MM.1S (cell line): ENCODE measurements around the gene CNTD1.

Experiments
- DNase-seq: peaks from one replicate; pipeline ENCODE4 v3.0.0-alpha.2; 2015
- H2AFZ ChIP-seq: fragments of 300-600 bp; sonication (generic); 2 replicates; pipeline ENCODE4 v1.6.0; 2016; ENCODE audit warnings: antibody characterized with exemption, low read length
- H3F3A ChIP-seq: fragments of 300-600 bp; sonication (generic); 2 replicates; pipeline ENCODE4 v1.6.1; 2016; ENCODE audit warnings: mild to moderate bottlenecking, antibody characterized with exemption, low read length, moderate library complexity, mixed read lengths; ENCODE audit not compliant: insufficient read depth
- H3K27ac ChIP-seq: fragments of 300-600 bp; sonication (generic); 2 replicates; pipeline ENCODE4 v1.5.1; 2016; ENCODE audit warnings: mild to moderate bottlenecking, low read length
- H3K27me3 ChIP-seq: fragments of 300-600 bp; sonication (generic); replicated peaks from 2 replicates; pipeline ENCODE4 v1.6.0; 2016; ENCODE audit warnings: low read length; ENCODE audit not compliant: insufficient read depth
- H3K36me3 ChIP-seq: fragments of 300-600 bp; sonication (generic); replicated peaks from 2 replicates; pipeline ENCODE4 v1.6.1; 2016; ENCODE audit warnings: mild to moderate bottlenecking, low read length, mixed read lengths; ENCODE audit not compliant: insufficient read depth
- H3K4me1 ChIP-seq: fragments of 300-600 bp; sonication (generic); 2 replicates; pipeline ENCODE4 v1.6.1; 2016; ENCODE audit warnings: low read length, mixed read lengths
- H3K4me2 ChIP-seq: fragments of 300-600 bp; sonication (generic); 2 replicates; pipeline ENCODE4 v1.6.0; 2016; ENCODE audit warnings: low read depth, low read length
- H3K4me3 ChIP-seq: fragments of 300-600 bp; sonication (generic); 2 replicates; pipeline ENCODE4 v1.5.1; 2016; ENCODE audit warnings: low read length, mixed read lengths
- H3K79me2 ChIP-seq: fragments of 300-600 bp; sonication (generic); 2 replicates; pipeline ENCODE4 v1.6.1; 2016; ENCODE audit warnings: mixed run types, low read length, mixed read lengths
- H3K9ac ChIP-seq: fragments of 300-600 bp; sonication (generic); 2 replicates; pipeline ENCODE4 v1.6.1; 2016; ENCODE audit warnings: low read length, mixed read lengths
- H3K9me2 ChIP-seq: fragments of 300-600 bp; sonication (generic); replicated peaks from 2 replicates; pipeline ENCODE4 v1.6.1; 2016; ENCODE audit warnings: mild to moderate bottlenecking, low read length, mixed read lengths; ENCODE audit not compliant: insufficient read depth
- H3K9me3 ChIP-seq: fragments of 300-600 bp; sonication (generic); replicated peaks from 2 replicates; pipeline ENCODE4 v1.6.1; 2016; ENCODE audit warnings: mild to moderate bottlenecking, low read length, mixed read lengths; ENCODE audit not compliant: insufficient read depth
- H4K20me1 ChIP-seq: fragments of 300-600 bp; sonication (generic); 2 replicates; pipeline ENCODE4 v1.6.1; 2016; ENCODE audit warnings: mild to moderate bottlenecking, low read length, moderate library complexity, mixed read lengths; ENCODE audit not compliant: insufficient read depth
- CTCF ChIP-seq: fragments of 300-600 bp; sonication (generic); IDR thresholded peaks from 2 replicates; pipeline ENCODE4 v1.5.1; 2016; ENCODE audit warnings: antibody characterized with exemption, low read length, mixed read lengths
- EZH2 ChIP-seq: fragments of 300-600 bp; sonication (generic); optimal IDR thresholded peaks from 2 replicates; pipeline ENCODE3; 2017; ENCODE audit warnings: low read depth, mild to moderate bottlenecking, antibody characterized with exemption, low read length, mixed read lengths
- EZH2phosphoT487 ChIP-seq: fragments of 300-600 bp; sonication (generic); IDR thresholded peaks from 2 replicates; pipeline ENCODE4 v1.6.1; 2018; ENCODE audit warnings: antibody characterized with exemption, low read length

The CNTD1 gene

GRCh38 chr17:42751628-42752027, 47.0 kb upstream of the CNTD1 start:
- H3K79me2 ChIP-seq, result no peaks in the 10 kb centered on the region
- DNase-seq, result no peak
- no peak overlapping the region for H3K9ac ChIP-seq
- no peaks in the 10 kb centered on the region for H3F3A ChIP-seq
- TF ChIP-seq EZH2phosphoT487 (no peak), CTCF (no peak), EZH2 (no peak)
- H3K27ac ChIP-seq, result no peak overlapping the region
- no peaks in the 10 kb centered on the region for H3K9me3 ChIP-seq
- no peak overlapping the region for H3K4me3 ChIP-seq
- no peaks in the 10 kb centered on the region for H4K20me1 ChIP-seq
- H3K9me2 ChIP-seq, result no peaks in the 10 kb centered on the region
- H3K36me3 ChIP-seq, result no peaks in the 10 kb centered on the region
- no peaks in the 10 kb centered on the region for H3K27me3 ChIP-seq
- no peak overlapping the region for H3K4me2 ChIP-seq
- no peak overlapping the region for H2AFZ ChIP-seq
- no peaks in the 10 kb centered on the region for H3K4me1 ChIP-seq

- no peaks in the 10 kb centered on the region for H3F3A ChIP-seq
- H3K4me1 ChIP-seq, result peaks cover 2% of the 10 kb centered on the region; the same call in 1 of the 2 replicates
- no peak for TF ChIP-seq EZH2phosphoT487
- TF ChIP-seq EZH2, result no peak
- no peak for TF ChIP-seq CTCF
- no peaks in the 10 kb centered on the region for H3K9me2 ChIP-seq
- H3K27ac ChIP-seq, result no peak overlapping the region
- H3K9me3 ChIP-seq, result no peaks in the 10 kb centered on the region
- H3K27me3 ChIP-seq, result no peaks in the 10 kb centered on the region
- H3K4me3 ChIP-seq, result no peak overlapping the region
- no peak overlapping the region for H3K9ac ChIP-seq
- no peaks in the 10 kb centered on the region for H3K79me2 ChIP-seq
- H3K4me2 ChIP-seq, result no peak overlapping the region
- no peaks in the 10 kb centered on the region for H4K20me1 ChIP-seq
- H2AFZ ChIP-seq, result no peak overlapping the region
- no peaks in the 10 kb centered on the region for H3K36me3 ChIP-seq
- DNase-seq, result no peak
Observed at GRCh38 chr17:42754782-42755181, 43.9 kb upstream of the CNTD1 start.

GRCh38 chr17:42759982-42760651, 38.5 kb upstream of the CNTD1 start:
- no peak overlapping the region for H3K27ac ChIP-seq
- H3K9ac ChIP-seq, result no peak overlapping the region
- H3F3A ChIP-seq, result no peaks in the 10 kb centered on the region; the same call in 1 of the 2 replicates
- peak overlapping the region; percentile 61 for H3K4me2 ChIP-seq
- TF ChIP-seq EZH2, result no peak
- no peaks in the 10 kb centered on the region for H3K79me2 ChIP-seq
- H4K20me1 ChIP-seq, result no peaks in the 10 kb centered on the region
- 0 out of 2 replicates have a peak, but pooled peaks cover 4% of the 10 kb centered on the region for H3K27me3 ChIP-seq
- H3K36me3 ChIP-seq, result no peaks in the 10 kb centered on the region
- no peaks in the 10 kb centered on the region for H3K9me3 ChIP-seq
- peak; percentile 40 for DNase-seq
- H2AFZ ChIP-seq, result peak overlapping the region; percentile 16; the same call in 1 of the 2 replicates
- H3K4me3 ChIP-seq, result no peak overlapping the region
- peaks cover 18% of the 10 kb centered on the region for H3K4me1 ChIP-seq
- H3K9me2 ChIP-seq, result no peaks in the 10 kb centered on the region
